ENCODE measurements around the gene LHX4. TPM values are rescaled to one million over a fixed set of nuclear protein-coding genes. Genes with fewer than 3 reads are reported as not detected.

LHX4 gene
- total and polyA plus RNA-seq, 8 donors, result 0.03 to 4.8 (median 4.1) TPM

GRCh38 chr1:180259431-180260338 is 29.6 kb downstream of the LHX4 start:
- TF ChIP-seq CTCF (IDR thresholded peaks at IDR 0.05), result no peak
- intact Hi-C loops (cut with DNase I), result no loop called here
- no peak overlapping the region for H3K4me3 ChIP-seq
- H3K9me3 ChIP-seq, result no peaks in the 10 kb centered on the region
- ATAC-seq, result no peak
- H3K36me3 ChIP-seq, result no peaks in the 10 kb centered on the region
- no peak overlapping the region for H3K27ac ChIP-seq
- peaks cover 24 to 86% of the 10 kb centered on the region in 2 donors for H3K27me3 ChIP-seq
- no peak for DNase-seq
- no peaks in the 10 kb centered on the region for H3K4me1 ChIP-seq

GRCh38 chr1:180260541-180260940 is 30.5 kb downstream of the LHX4 start:
- TF ChIP-seq CTCF (IDR thresholded peaks at IDR 0.05), result no peak
- DNase-seq (no peak), ATAC-seq (no peak)
- H3K4me3 ChIP-seq, result no peak overlapping the region
- peaks cover 24 to 83% of the 10 kb centered on the region in 2 donors for H3K27me3 ChIP-seq
- H3K36me3 ChIP-seq, result no peaks in the 10 kb centered on the region
- no peaks in the 10 kb centered on the region for H3K4me1 ChIP-seq
- no peak overlapping the region for H3K27ac ChIP-seq
- intact Hi-C loops (cut with DNase I), result no loop called here
- H3K9me3 ChIP-seq, result no peaks in the 10 kb centered on the region

GRCh38 chr1:180261030-180261429 is 31.0 kb downstream of the LHX4 start:
- DNase-seq (no peak), ATAC-seq (no peak)
- TF ChIP-seq CTCF (IDR thresholded peaks at IDR 0.05), result no peak
- no peaks in the 10 kb centered on the region for H3K4me1 ChIP-seq
- peaks cover 24 to 78% of the 10 kb centered on the region in 2 donors for H3K27me3 ChIP-seq
- no peaks in the 10 kb centered on the region for H3K36me3 ChIP-seq
- intact Hi-C loops (cut with DNase I), result no loop called here
- H3K4me3 ChIP-seq, result no peak overlapping the region
- no peaks in the 10 kb centered on the region for H3K9me3 ChIP-seq
- H3K27ac ChIP-seq, result no peak overlapping the region

- H3K4me3 ChIP-seq, result no peak overlapping the region
- DNase-seq (no peak), ATAC-seq (no peak)
- intact Hi-C loops (cut with DNase I), result no loop called here
- TF ChIP-seq CTCF (IDR thresholded peaks at IDR 0.05), result no peak
- no peaks in the 10 kb centered on the region for H3K36me3 ChIP-seq
- H3K9me3 ChIP-seq, result no peaks in the 10 kb centered on the region
- H3K27me3 ChIP-seq, result peaks cover 18 to 72% of the 10 kb centered on the region in 2 donors
- H3K4me1 ChIP-seq, result no peaks in the 10 kb centered on the region
- H3K27ac ChIP-seq, result no peak overlapping the region
Observed at GRCh38 chr1:180261524-180262155, 31.6 kb downstream of the LHX4 start.
